Measurements from ENCODE around the gene CAPS. TPM values are rescaled to one million over a fixed set of nuclear protein-coding genes. Genes with fewer than 3 reads are reported as not detected.

The CAPS gene
- total and polyA plus RNA-seq, 3 donors from 2014 or later = 9.4 to 20.9 (median 13.9) TPM

- H3K9me3 ChIP-seq = no peaks in the 10 kb centered on the region
- DNase-seq = no peak
- H3K27ac ChIP-seq = no peak overlapping the region
These were observed 21.2 kb upstream of the CAPS start for GRCh38 chr19:5892772-5893275.

GRCh38 chr19:5893296-5893903 is 20.7 kb upstream of the CAPS start:
- H3K4me3 ChIP-seq = no peak overlapping the region
- 63 to 64% methylated on average over 13 of the region's 13 CpGs for WGBS, 2 donors
- TF ChIP-seq CTCF (IDR thresholded peaks at IDR 0.05) (no peak), POLR2A (IDR thresholded peaks at IDR 0.05) (no peak)
- H3K4me1 ChIP-seq = peaks cover 18% of the 10 kb centered on the region
- H3K9me3 ChIP-seq = no peaks in the 10 kb centered on the region
- H3K36me3 ChIP-seq (ENCODE audit: low read depth, missing control alignments) = no peaks in the 10 kb centered on the region
- intact Hi-C loops (cut with DNase I; ENCODE audit: low total_unique reads) = no loop called here
- no peak overlapping the region for H3K27ac ChIP-seq
- no peaks in the 10 kb centered on the region for H3K27me3 ChIP-seq
- no peak for DNase-seq

More at GRCh38 chr19:5892772-5893275, 21.2 kb upstream of the CAPS start:
- peaks cover 18% of the 10 kb centered on the region for H3K4me1 ChIP-seq
- TF ChIP-seq CTCF (IDR thresholded peaks at IDR 0.05) = no peak
- no peak for TF ChIP-seq POLR2A (IDR thresholded peaks at IDR 0.05)
- H3K27me3 ChIP-seq = no peaks in the 10 kb centered on the region
- intact Hi-C loops (cut with DNase I; ENCODE audit: low total_unique reads) = no loop called here
- no peak overlapping the region for H3K4me3 ChIP-seq
- no peaks in the 10 kb centered on the region for H3K36me3 ChIP-seq (ENCODE audit: low read depth, missing control alignments)
- WGBS, 2 donors = 54 to 67% methylated on average over 4 to 15 of the region's 15 CpGs

GRCh38 chr19:5893907-5894703 is 19.9 kb upstream of the CAPS start:
- Histone ChIP-seq H3K4me3 (no peak overlapping the region), H3K27me3 (no peaks in the 10 kb centered on the region), H3K36me3 (ENCODE audit: low read depth, missing control alignments) (no peaks in the 10 kb centered on the region), H3K4me1 (peaks cover 18% of the 10 kb centered on the region), H3K9me3 (no peaks in the 10 kb centered on the region), H3K27ac (peak overlapping the region in 1 of 2 donors; percentile 19)
- TF ChIP-seq POLR2A (IDR thresholded peaks at IDR 0.05) (no peak), CTCF (IDR thresholded peaks at IDR 0.05) (no peak)
- DNase-seq = peak; percentile 81
- intact Hi-C loops (cut with DNase I; ENCODE audit: low total_unique reads) = no loop called here
- 65 to 66% methylated on average over 23 to 28 of the region's 28 CpGs for WGBS, 2 donors

- peaks cover 18% of the 10 kb centered on the region for H3K4me1 ChIP-seq
- intact Hi-C loops (cut with DNase I; ENCODE audit: low total_unique reads) = no loop called here
- H3K9me3 ChIP-seq = no peaks in the 10 kb centered on the region
- H3K27ac ChIP-seq = peak overlapping the region in 1 of 2 donors; percentile 19
- no peak overlapping the region for H3K4me3 ChIP-seq
- WGBS, 2 donors = 71 to 75% methylated on average over 14 to 28 of the region's 28 CpGs
- DNase-seq = no peak
- TF ChIP-seq POLR2A (IDR thresholded peaks at IDR 0.05) (no peak), CTCF (IDR thresholded peaks at IDR 0.05) (no peak)
- no peaks in the 10 kb centered on the region for H3K36me3 ChIP-seq (ENCODE audit: low read depth, missing control alignments)
- H3K27me3 ChIP-seq = no peaks in the 10 kb centered on the region
These were observed 19.2 kb upstream of the CAPS start for GRCh38 chr19:5894704-5895349.
